ENCODE data around the gene SNX8. TPM values are rescaled to one million over a fixed set of nuclear protein-coding genes. Genes with fewer than 3 reads are reported as not detected.
"Not testable (repeated sequence)": the region's sequence is repeated elsewhere in the genome, so short reads cannot be mapped to it uniquely, and the experiment has no call there.

Gene SNX8
- total and polyA plus RNA-seq, 8 donors, result 17.0 to 60.5 (median 27.4) TPM

GRCh38 chr7:2302743-2303397 lies 11.4 kb downstream of the SNX8 start:
- DNase-seq, result peak in 1 of 4 donors; percentile 34
- H3K36me3 ChIP-seq; H3K9me3 ChIP-seq; ATAC-seq; H3K4me3 ChIP-seq; H3K27ac ChIP-seq; intact Hi-C loops (cut with DNase I); H3K27me3 ChIP-seq: not testable (repeated sequence)
- peaks cover 9 to 19% of the 10 kb centered on the region in 2 donors for H3K4me1 ChIP-seq

- no peak for TF ChIP-seq CTCF (IDR thresholded peaks at IDR 0.05)
- no peaks in the 10 kb centered on the region for H3K36me3 ChIP-seq
- intact Hi-C loops (cut with DNase I), result no loop called here
- no peaks in the 10 kb centered on the region for H3K9me3 ChIP-seq
- no peak overlapping the region for H3K27ac ChIP-seq
- H3K4me3 ChIP-seq, result no peak overlapping the region
- no peak for DNase-seq
- ATAC-seq, result no peak
- H3K4me1 ChIP-seq, result peaks cover 9 to 19% of the 10 kb centered on the region in 2 donors
- no peaks in the 10 kb centered on the region for H3K27me3 ChIP-seq
Observed at GRCh38 chr7:2301511-2301863, 12.8 kb downstream of the SNX8 start.

- intact Hi-C loops (cut with DNase I), result no loop called here
- Histone ChIP-seq H3K36me3 (no peaks in the 10 kb centered on the region), H3K9me3 (no peaks in the 10 kb centered on the region), H3K27me3 (no peaks in the 10 kb centered on the region), H3K4me3 (no peak overlapping the region), H3K27ac (peak overlapping the region; percentile 3 to 65), H3K4me1 (peaks cover 9 to 14% of the 10 kb centered on the region in 2 donors)
- DNase-seq, result peak in 1 of 4 donors; percentile 6
- TF ChIP-seq CTCF (IDR thresholded peaks at IDR 0.05), result no peak
- ATAC-seq, result peak; percentile 44
Observed at GRCh38 chr7:2299870-2300512, 14.2 kb downstream of the SNX8 start.

GRCh38 chr7:2299131-2299829 lies 15.0 kb downstream of the SNX8 start:
- TF ChIP-seq CTCF (IDR thresholded peaks at IDR 0.05), result no peak
- Histone ChIP-seq H3K36me3 (no peaks in the 10 kb centered on the region), H3K27ac (peak overlapping the region in 1 of 2 donors; percentile 65), H3K9me3 (no peaks in the 10 kb centered on the region), H3K4me3 (no peak overlapping the region), H3K27me3 (no peaks in the 10 kb centered on the region), H3K4me1 (peaks cover 8 to 9% of the 10 kb centered on the region in 2 donors)
- intact Hi-C loops (cut with DNase I), result no loop called here
- DNase-seq (peak in 2 of 4 donors; percentile 10 to 69), ATAC-seq (peak; percentile 69)

GRCh38 chr7:2296832-2297231 lies 17.4 kb downstream of the SNX8 start:
- DNase-seq, result no peak
- intact Hi-C loops (cut with DNase I), result no loop called here
- no peak for TF ChIP-seq CTCF (IDR thresholded peaks at IDR 0.05)
- no peak overlapping the region for H3K27ac ChIP-seq
- no peak for ATAC-seq
- H3K4me1 ChIP-seq, result peaks cover 8 to 9% of the 10 kb centered on the region in 2 donors
- H3K27me3 ChIP-seq, result no peaks in the 10 kb centered on the region
- H3K4me3 ChIP-seq, result no peak overlapping the region
- no peaks in the 10 kb centered on the region for H3K9me3 ChIP-seq
- no peaks in the 10 kb centered on the region for H3K36me3 ChIP-seq
